ENCODE measurements around the gene SNX33.
"Not testable (repeated sequence)": the region's sequence is repeated elsewhere in the genome, so short reads cannot be mapped to it uniquely, and the experiment has no call there.

The SNX33 gene

DNA sequence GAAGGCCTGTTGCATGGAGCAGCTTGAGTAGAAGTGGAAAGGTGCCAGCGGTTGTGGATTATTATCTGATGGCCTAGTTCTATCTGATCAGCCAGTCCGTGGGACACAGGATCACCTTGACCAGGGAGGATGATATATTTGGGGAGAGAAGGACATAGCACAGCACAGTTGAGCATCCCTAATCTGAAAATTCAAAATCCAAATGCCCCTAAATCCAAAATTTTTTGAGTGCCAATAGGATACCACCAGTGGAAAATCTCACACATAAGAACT lies 58.9 kb downstream of the SNX33 start:
- H3K4me3 ChIP-seq (ENCODE audit: low read depth, low read length), result no peak overlapping the region
- no peak for DNase-seq (ENCODE audit: low read depth)

DNA sequence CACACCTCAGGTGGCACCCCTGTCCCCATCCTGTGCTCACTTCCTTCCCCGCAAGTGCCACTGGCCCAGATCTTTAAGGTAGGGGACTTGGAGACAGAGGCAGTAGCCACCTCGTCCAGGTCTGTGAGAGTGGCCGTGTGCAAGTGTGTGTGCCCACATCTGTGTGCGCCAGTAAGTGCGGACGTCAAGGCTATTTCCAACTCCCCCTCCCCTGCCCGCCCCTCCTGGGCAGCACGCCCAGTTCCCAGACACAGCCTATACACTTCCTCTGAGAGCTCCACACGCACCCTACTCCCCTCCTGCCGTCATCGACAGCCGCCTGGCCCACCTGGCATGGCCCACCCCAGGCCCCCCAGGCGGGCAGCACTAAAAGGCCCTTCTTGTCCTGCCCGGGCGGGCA lies 61.7 kb downstream of the SNX33 start:
- DNase-seq (ENCODE audit: low read depth), result peak; percentile 79
- peak overlapping the region; percentile 2 for H3K4me3 ChIP-seq (ENCODE audit: low read depth, low read length)

DNA sequence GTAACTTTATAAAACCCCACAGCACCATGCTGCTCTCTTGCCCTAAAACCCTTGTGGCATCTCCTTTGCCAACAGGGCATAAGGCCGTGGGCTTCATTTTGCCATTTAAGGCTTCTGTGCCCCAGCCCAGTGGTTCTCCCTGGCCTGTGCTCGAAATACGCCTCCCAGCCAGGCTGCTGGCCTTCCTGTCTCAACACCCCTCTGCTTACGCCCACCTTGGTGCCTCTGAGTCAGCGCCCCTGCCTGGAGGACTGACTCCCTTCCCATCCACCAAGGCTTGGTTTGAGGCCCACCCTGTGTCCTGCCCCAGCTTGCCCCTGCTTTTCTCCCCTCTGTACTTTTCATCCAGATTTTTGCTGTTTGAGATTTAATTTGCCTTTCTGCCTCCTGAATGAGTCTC lies 63.2 kb downstream of the SNX33 start:
- H3K4me3 ChIP-seq (ENCODE audit: low read depth, low read length); DNase-seq (ENCODE audit: low read depth): not testable (repeated sequence)

DNA sequence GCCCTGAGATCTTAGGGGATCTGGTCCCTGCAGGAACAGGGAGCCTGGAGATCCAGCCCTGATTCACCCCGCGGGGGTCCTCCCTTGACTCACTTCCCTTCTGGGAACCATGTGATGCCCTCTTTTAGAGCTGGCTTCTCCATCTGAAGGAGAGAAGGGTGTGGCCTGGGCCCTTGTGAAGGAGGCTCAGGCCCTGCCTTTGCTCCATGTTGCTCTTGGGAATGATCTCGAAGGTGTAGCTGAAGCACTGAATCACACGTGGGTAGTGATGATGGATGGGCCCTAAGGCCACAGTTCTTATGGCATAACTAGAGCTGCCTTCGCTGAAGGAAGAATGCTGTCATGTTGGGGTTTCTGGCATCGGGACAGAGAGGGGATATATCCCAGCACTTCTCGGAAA lies 63.8 kb downstream of the SNX33 start:
- peak; percentile 39 for DNase-seq (ENCODE audit: low read depth)
- H3K4me3 ChIP-seq (ENCODE audit: low read depth, low read length), result peak overlapping the region; percentile 84
